ENCODE measurements around the gene NAGK. TPM values are rescaled to one million over a fixed set of nuclear protein-coding genes. Genes with fewer than 3 reads are reported as not detected.
A peak's percentile ranks its signal among the peaks of the same experiment; 100 is the strongest.
"Not testable (repeated sequence)": the region's sequence is repeated elsewhere in the genome, so short reads cannot be mapped to it uniquely, and the experiment has no call there.

Gene NAGK
- total and polyA plus RNA-seq, 4 experiments from 2014 or later: 73.8 to 167 (median 122) TPM

GRCh38 chr2:71043531-71044407 lies 24.7 kb upstream of the NAGK start:
- no peaks in the 10 kb centered on the region for H3K4me1 ChIP-seq (ENCODE audit: insufficient read depth, low read length)
- intact Hi-C loops (cut with micrococcal nuclease): no loop called here
- POLR2A ChIA-PET (ENCODE audit: partially characterized antibody): no interaction called here
- no peaks in the 10 kb centered on the region for H3K36me3 Mint-ChIP-seq
- peaks cover 5% of the 10 kb centered on the region for H3K27me3 ChIP-seq (ENCODE audit: insufficient read depth, low read length)
- H3K9me3 Mint-ChIP-seq: no peaks in the 10 kb centered on the region
- no peaks in the 10 kb centered on the region for H3K4me1 Mint-ChIP-seq
- DNase-seq: no peak
- no peak overlapping the region for H3K4me3 ChIP-seq (ENCODE audit: low read length in 2 of 2)
- no peak overlapping the region for H3K27ac ChIP-seq (ENCODE audit: low read depth, low read length)
- peaks cover 8% of the 10 kb centered on the region in 2 donors for H3K27me3 Mint-ChIP-seq
- no peaks in the 10 kb centered on the region for H3K36me3 ChIP-seq (ENCODE audit: insufficient read depth, low read length)
- no peaks in the 10 kb centered on the region for H3K9me3 ChIP-seq (ENCODE audit: control insufficient read depth in 1 of 2, low read length in 2 of 2)
- H3K27ac Mint-ChIP-seq: no peak overlapping the region
- CTCF ChIA-PET (ENCODE audit: partially characterized antibody): no interaction called here
- H3K4me3 Mint-ChIP-seq: no peak overlapping the region

- H3K9me3 Mint-ChIP-seq: no peaks in the 10 kb centered on the region
- H3K4me3 Mint-ChIP-seq: no peak overlapping the region
- POLR2A ChIA-PET (ENCODE audit: partially characterized antibody): no interaction called here
Observed at GRCh38 chr2:71045151-71045550, 23.3 kb upstream of the NAGK start.

GRCh38 chr2:71045865-71046548 lies 22.4 kb upstream of the NAGK start:
- no peaks in the 10 kb centered on the region for H3K36me3 Mint-ChIP-seq
- Histone ChIP-seq H3K36me3 (ENCODE audit: insufficient read depth, low read length) (no peaks in the 10 kb centered on the region), H3K9me3 (ENCODE audit: control insufficient read depth in 1 of 2, low read length in 2 of 2) (no peaks in the 10 kb centered on the region), H3K27me3 (ENCODE audit: insufficient read depth, low read length) (peaks cover 5% of the 10 kb centered on the region), H3K4me1 (ENCODE audit: insufficient read depth, low read length) (no peaks in the 10 kb centered on the region), H3K27ac (ENCODE audit: low read depth, low read length) (no peak overlapping the region), H3K4me3 (ENCODE audit: low read length in 2 of 2) (no peak overlapping the region)
- no peak overlapping the region for H3K4me3 Mint-ChIP-seq
- intact Hi-C loops (cut with micrococcal nuclease): no loop called here
- H3K27ac Mint-ChIP-seq: no peak overlapping the region
- ChIA-PET POLR2A (ENCODE audit: partially characterized antibody) (no interaction called here), CTCF (ENCODE audit: partially characterized antibody) (no interaction called here)
- peaks cover 0 to 8% (median 0%) of the 10 kb centered on the region in 4 donors for H3K4me1 Mint-ChIP-seq
- no peak for DNase-seq
- peaks cover 8% of the 10 kb centered on the region in 2 donors for H3K27me3 Mint-ChIP-seq
- no peaks in the 10 kb centered on the region for H3K9me3 Mint-ChIP-seq

More at GRCh38 chr2:71045151-71045550, 23.3 kb upstream of the NAGK start:
- no peaks in the 10 kb centered on the region for H3K36me3 ChIP-seq (ENCODE audit: insufficient read depth, low read length)
- no peak for DNase-seq
- H3K9me3 ChIP-seq (ENCODE audit: control insufficient read depth in 1 of 2, low read length in 2 of 2): no peaks in the 10 kb centered on the region
- Mint-ChIP-seq H3K27ac (no peak overlapping the region), H3K36me3 (no peaks in the 10 kb centered on the region), H3K27me3 (peaks cover 8% of the 10 kb centered on the region in 2 donors), H3K4me1 (peaks cover 0 to 8% (median 0%) of the 10 kb centered on the region in 4 donors)
- CTCF ChIA-PET (ENCODE audit: partially characterized antibody): no interaction called here
- intact Hi-C loops (cut with micrococcal nuclease): no loop called here
- H3K4me3 ChIP-seq (ENCODE audit: low read length in 2 of 2): no peak overlapping the region
- peaks cover 5% of the 10 kb centered on the region for H3K27me3 ChIP-seq (ENCODE audit: insufficient read depth, low read length)
- H3K4me1 ChIP-seq (ENCODE audit: insufficient read depth, low read length): no peaks in the 10 kb centered on the region
- H3K27ac ChIP-seq (ENCODE audit: low read depth, low read length): no peak overlapping the region

- Mint-ChIP-seq H3K9me3 (no peaks in the 10 kb centered on the region), H3K36me3 (no peaks in the 10 kb centered on the region), H3K4me3 (no peak overlapping the region), H3K4me1 (peaks cover 0 to 8% (median 0%) of the 10 kb centered on the region in 4 donors), H3K27ac (peak overlapping the region in 2 of 7 donors; percentile 18 to 55), H3K27me3 (peaks cover 6 to 9% of the 10 kb centered on the region in 2 donors)
- Histone ChIP-seq H3K4me3 (ENCODE audit: low read length in 2 of 2) (no peak overlapping the region), H3K36me3 (ENCODE audit: insufficient read depth, low read length) (no peaks in the 10 kb centered on the region), H3K27me3 (ENCODE audit: insufficient read depth, low read length) (peaks cover 5% of the 10 kb centered on the region), H3K9me3 (ENCODE audit: control insufficient read depth in 1 of 2, low read length in 2 of 2) (no peaks in the 10 kb centered on the region), H3K27ac (ENCODE audit: low read depth, low read length) (no peak overlapping the region), H3K4me1 (ENCODE audit: insufficient read depth, low read length) (no peaks in the 10 kb centered on the region)
- ChIA-PET CTCF (ENCODE audit: partially characterized antibody) (no interaction called here), POLR2A (ENCODE audit: partially characterized antibody) (no interaction called here)
- no peak for DNase-seq
- intact Hi-C loops (cut with micrococcal nuclease): no loop called here
Observed at GRCh38 chr2:71048096-71048495, 20.4 kb upstream of the NAGK start.

GRCh38 chr2:71049704-71050360 lies 18.6 kb upstream of the NAGK start:
- H3K9me3 ChIP-seq (ENCODE audit: control insufficient read depth in 1 of 2, low read length in 2 of 2); H3K36me3 ChIP-seq (ENCODE audit: insufficient read depth, low read length); H3K4me1 ChIP-seq (ENCODE audit: insufficient read depth, low read length); H3K36me3 Mint-ChIP-seq; intact Hi-C loops (cut with micrococcal nuclease); POLR2A ChIA-PET (ENCODE audit: partially characterized antibody); H3K27me3 Mint-ChIP-seq; H3K9me3 Mint-ChIP-seq; H3K27ac ChIP-seq (ENCODE audit: low read depth, low read length); H3K4me3 Mint-ChIP-seq; H3K27me3 ChIP-seq (ENCODE audit: insufficient read depth, low read length); H3K4me3 ChIP-seq (ENCODE audit: low read length in 2 of 2); H3K4me1 Mint-ChIP-seq: not testable (repeated sequence)
- CTCF ChIA-PET (ENCODE audit: partially characterized antibody): interaction anchor here (1.3 kb wide), 1 partner anchor 22 kb away, joined by 3 read pairs; no protein-coding TSS in a partner anchor
- peak in 1 of 5 donors; percentile 72 for DNase-seq
- peak overlapping the region in 3 of 7 donors; percentile 16 to 50 (median 17) for H3K27ac Mint-ChIP-seq

- H3K9me3 ChIP-seq (ENCODE audit: control insufficient read depth in 1 of 2, low read length in 2 of 2); H3K4me3 ChIP-seq (ENCODE audit: low read length in 2 of 2); intact Hi-C loops (cut with micrococcal nuclease); DNase-seq; H3K36me3 ChIP-seq (ENCODE audit: insufficient read depth, low read length); POLR2A ChIA-PET (ENCODE audit: partially characterized antibody); H3K27me3 ChIP-seq (ENCODE audit: insufficient read depth, low read length); H3K27ac Mint-ChIP-seq; H3K27ac ChIP-seq (ENCODE audit: low read depth, low read length); H3K36me3 Mint-ChIP-seq; H3K9me3 Mint-ChIP-seq; H3K4me1 Mint-ChIP-seq; H3K4me1 ChIP-seq (ENCODE audit: insufficient read depth, low read length); CTCF ChIA-PET (ENCODE audit: partially characterized antibody); H3K4me3 Mint-ChIP-seq: not testable (repeated sequence)
- H3K27me3 Mint-ChIP-seq: peaks cover 3 to 15% of the 10 kb centered on the region in 2 donors
Observed at GRCh38 chr2:71055206-71055740, 13.2 kb upstream of the NAGK start.

GRCh38 chr2:71060211-71060610 lies 8.2 kb upstream of the NAGK start:
- peaks cover 9 to 13% of the 10 kb centered on the region in 2 donors for H3K27me3 Mint-ChIP-seq
- Histone ChIP-seq H3K36me3 (ENCODE audit: insufficient read depth, low read length) (no peaks in the 10 kb centered on the region), H3K27ac (ENCODE audit: low read depth, low read length) (no peak overlapping the region), H3K4me1 (ENCODE audit: insufficient read depth, low read length) (no peaks in the 10 kb centered on the region), H3K9me3 (ENCODE audit: control insufficient read depth in 1 of 2, low read length in 2 of 2) (no peaks in the 10 kb centered on the region), H3K4me3 (ENCODE audit: low read length in 2 of 2) (no peak overlapping the region), H3K27me3 (ENCODE audit: insufficient read depth, low read length) (no peaks in the 10 kb centered on the region)
- H3K27ac Mint-ChIP-seq: peak overlapping the region in 1 of 7 donors; percentile 3
- H3K9me3 Mint-ChIP-seq: no peaks in the 10 kb centered on the region
- H3K4me1 Mint-ChIP-seq: no peaks in the 10 kb centered on the region
- peak overlapping the region in 1 of 8 donors; percentile 32 for H3K4me3 Mint-ChIP-seq
- H3K36me3 Mint-ChIP-seq: no peaks in the 10 kb centered on the region
- DNase-seq: no peak
- POLR2A ChIA-PET (ENCODE audit: partially characterized antibody): interaction anchor here (0.6 to 1.1 kb wide), 2 partner anchors 8 to 1180 kb away, joined by 3 to 4 read pairs; partner anchors contain the start of gene NAGK
- intact Hi-C loops (cut with micrococcal nuclease): no loop called here
- CTCF ChIA-PET (ENCODE audit: partially characterized antibody): interaction anchor here (1.5 kb wide), 1 partner anchor 8 kb away, joined by 5 read pairs; the partner anchor contains the start of gene NAGK
